Glomerular endothelial cell (primary cell): ENCODE results near the gene ETFDH. TPM values are rescaled to one million over a fixed set of nuclear protein-coding genes. Genes with fewer than 3 reads are reported as not detected.
"Not testable (repeated sequence)": the region's sequence is repeated elsewhere in the genome, so short reads cannot be mapped to it uniquely, and the experiment has no call there.

Experiments used
- DNase-seq: peaks from one replicate; pipeline ENCODE4 v3.0.0-alpha.2; 2011; ENCODE audit warnings: low read depth, low spot score; ENCODE audit errors: extremely low read depth
- total RNA-seq: library from RNA; depleted of rRNA; stranded (reverse); fragments of >200 nt; gene quantifications from 2 replicates; pipeline ENCODE4 v1.2.3, GENCODE V29; 2015

ETFDH gene
- total RNA-seq, 1 donor from 2014 or later = 20.0 TPM

DNA sequence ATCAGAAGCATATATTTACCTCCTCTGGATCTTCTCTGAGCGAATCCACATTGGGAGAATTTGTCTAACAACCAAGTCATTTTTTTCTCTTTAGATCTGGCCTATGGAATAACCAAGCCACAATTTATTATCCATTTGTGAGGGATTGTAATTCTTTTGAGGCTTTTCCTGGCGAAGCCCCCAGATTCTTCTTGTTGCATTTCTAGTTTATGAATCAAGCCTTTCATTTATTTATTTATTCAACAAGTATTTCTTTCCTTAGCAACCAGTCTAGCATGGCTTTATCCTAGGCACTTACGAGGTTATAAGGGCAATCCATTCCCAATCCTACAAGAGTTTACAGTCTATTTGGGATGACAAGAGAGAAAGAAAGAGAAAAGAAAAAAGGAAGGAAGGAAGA lies 78.3 kb downstream of the ETFDH start:
- no peak for DNase-seq

DNA sequence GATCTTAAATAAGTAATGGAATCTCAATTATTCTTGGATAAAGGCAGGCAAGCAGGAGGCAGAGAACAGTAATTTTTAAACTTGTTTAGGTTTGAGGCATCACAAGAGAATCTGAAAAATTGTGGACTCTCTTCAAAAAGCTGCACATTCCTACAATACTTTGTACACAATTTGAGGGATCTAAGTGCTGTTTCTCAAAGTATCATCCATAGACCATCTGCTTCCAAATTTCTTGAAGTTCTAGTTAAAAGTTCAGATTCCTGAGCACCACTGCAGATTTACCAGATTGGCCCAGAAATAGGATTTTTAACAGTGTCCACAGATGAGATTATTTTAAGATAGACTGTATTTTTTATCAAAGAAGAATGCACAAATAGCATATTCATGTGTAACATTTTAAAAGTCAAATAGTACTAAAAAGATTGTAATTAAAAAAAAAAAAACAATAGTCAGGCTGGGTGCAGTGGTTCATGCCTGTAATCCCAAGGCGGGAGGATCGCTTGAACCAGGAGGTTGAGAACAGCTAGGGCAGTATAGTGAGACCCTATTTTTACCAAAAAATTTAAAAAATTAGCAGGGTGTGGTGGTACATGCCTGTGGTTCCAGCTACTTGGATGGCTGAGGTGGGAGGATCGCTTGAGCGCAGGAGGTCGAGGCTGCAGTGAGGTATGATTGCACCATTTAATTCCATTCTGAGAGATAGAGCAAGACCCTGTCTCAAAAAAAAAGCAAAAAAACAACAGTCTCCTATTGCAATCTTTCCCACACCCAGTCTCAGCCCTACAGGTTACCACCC lies 82.5 kb downstream of the ETFDH start:
- no peak for DNase-seq

DNA sequence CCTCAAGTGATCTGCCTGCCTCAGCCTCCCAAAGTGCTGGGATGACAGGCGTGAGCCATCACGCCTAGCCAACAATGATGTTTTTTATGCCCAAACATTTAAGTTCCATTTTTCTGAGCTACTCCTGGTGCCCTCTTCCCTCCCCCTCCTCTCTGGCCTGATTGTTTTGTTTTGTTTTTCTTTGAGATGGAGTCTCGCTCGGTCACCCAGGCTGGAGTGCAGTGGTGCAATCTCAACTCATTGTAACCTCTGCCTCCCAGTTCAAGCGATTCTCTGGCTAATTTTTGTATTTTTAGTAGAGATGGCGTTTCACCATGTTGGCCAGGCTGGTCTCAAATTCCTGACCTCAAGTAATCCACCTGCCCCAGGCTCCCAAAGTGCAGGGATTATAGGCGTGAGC lies 83.7 kb downstream of the ETFDH start:
- DNase-seq = not testable (repeated sequence)

DNA sequence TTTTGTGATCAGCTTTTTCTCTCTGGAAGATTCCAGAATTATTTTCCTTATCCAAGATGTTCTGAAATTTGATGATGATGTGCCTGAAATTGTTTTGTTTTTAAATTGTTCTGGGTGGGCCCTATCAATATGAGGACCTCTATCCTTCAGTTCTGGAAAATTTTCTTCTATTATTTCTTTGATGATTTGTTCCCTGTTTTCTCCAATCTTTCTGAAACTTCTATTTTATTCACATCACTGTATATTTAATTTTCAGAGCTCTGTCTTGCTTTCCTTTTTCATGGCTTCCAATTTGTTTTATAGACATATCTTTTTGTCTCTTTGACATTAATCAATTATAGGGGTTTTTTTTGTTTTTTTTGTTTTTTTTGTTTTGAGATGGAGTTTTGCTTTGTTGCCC lies 84.5 kb downstream of the ETFDH start:
- DNase-seq = no peak

DNA sequence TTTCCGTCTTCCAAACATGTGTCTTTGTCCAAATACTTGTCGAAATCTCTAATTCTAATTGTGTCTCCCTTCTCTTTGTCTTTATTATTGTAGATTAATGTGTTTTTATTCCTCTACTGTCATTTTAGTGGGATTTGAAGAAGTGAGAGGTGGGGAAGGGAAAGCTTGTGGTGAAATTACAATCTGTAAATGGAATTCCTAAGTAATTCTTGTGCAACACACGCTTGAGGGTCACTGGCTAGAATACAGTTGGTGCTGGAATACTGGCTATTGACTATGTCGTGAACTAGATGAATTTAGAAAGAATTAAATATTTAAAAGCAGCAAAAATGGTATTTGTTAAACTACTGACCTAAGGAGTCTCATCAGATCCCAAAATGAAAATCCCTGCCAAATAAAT lies 86.0 kb downstream of the ETFDH start:
- no peak for DNase-seq

DNA sequence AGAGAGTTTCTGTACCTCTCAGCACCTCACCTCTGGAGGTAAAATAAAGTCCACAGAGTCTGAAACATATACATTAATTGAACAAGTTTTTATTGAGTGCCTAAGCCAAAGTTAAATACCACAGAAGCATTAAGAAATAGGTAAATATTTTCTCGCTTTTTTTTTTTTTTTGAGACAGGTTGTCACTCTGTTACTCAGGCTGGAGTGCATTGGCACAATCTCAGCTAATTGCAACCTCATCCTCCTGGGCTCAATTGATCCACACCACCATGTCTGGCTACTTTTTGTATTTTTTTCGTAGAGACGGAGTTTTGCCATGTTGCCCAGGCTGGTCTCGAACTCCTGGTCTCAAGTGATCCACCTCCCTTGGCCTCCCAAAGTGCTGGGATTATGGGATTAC lies 86.6 kb downstream of the ETFDH start:
- no peak for DNase-seq

Other genes with a start within 250 kb of the ETFDH start
- not detected in 2 replicates for gene RXFP1, start 150.4 kb upstream of the ETFDH start, total RNA-seq
- gene C4orf46, start 409 bp upstream of the ETFDH start, total RNA-seq = 11.1 and 13.8 TPM in 2 replicates
- 33.2 and 35.5 TPM in 2 replicates for gene PPID, start 51.1 kb downstream of the ETFDH start, total RNA-seq
- 24.2 and 25.2 TPM in 2 replicates for gene FNIP2, start 96.7 kb downstream of the ETFDH start, total RNA-seq